Uterus (tissue), 2 donors: ENCODE data around the gene ACVRL1.

Experiments used
- POLR2A ChIP-seq, 2 donors: fragments of 450-650 bp; IDR thresholded peaks; one replicate each; pipeline ENCODE4 v1.6.1; 2016; ENCODE audit warnings: antibody characterized with exemption in 2 of 2, mild to moderate bottlenecking in 1 of 2, moderate library complexity in 1 of 2
- TF ChIP-seq, protein P1 (sequence below), 4 experiments: fragments of 200-600 bp in 2 of 4; fragments of 450-650 bp in 2 of 4; sonication (generic) in 2 of 4; IDR thresholded peaks; one replicate each; pipeline ENCODE4 v1.5.1; 2016 to 2019; ENCODE audit warnings: antibody characterized with exemption in 4 of 4, mild to moderate bottlenecking in 2 of 4, moderate library complexity in 1 of 4

DNA sequence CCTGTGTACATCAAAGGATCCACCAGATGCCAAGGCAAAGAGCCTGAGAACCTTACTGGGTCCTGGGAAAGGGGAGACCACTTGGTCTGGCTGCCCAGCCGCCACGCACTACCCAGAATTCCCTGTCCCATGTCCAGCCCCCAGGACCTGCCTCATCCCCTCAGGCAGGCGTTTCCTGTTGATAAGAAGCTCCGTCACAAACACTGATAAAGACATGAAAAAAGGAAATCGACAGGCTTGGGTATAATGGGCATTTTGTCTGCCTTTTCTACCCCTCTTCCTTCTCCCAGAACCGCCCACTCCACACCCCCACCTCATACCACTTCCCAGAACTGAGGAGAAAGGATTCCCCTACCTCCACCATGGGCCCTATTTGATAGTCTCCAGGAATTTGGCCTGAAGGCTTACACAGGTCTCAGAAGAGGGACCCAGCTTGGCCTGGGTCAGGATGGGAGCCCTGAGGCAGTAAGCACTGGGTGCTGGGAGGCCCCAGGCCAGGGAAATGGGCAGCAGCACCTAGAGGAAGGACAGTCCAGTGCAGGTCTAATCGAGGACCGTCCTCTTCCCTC lies 18.8 kb downstream of the ACVRL1 start:
- TF ChIP-seq, protein P1, sequence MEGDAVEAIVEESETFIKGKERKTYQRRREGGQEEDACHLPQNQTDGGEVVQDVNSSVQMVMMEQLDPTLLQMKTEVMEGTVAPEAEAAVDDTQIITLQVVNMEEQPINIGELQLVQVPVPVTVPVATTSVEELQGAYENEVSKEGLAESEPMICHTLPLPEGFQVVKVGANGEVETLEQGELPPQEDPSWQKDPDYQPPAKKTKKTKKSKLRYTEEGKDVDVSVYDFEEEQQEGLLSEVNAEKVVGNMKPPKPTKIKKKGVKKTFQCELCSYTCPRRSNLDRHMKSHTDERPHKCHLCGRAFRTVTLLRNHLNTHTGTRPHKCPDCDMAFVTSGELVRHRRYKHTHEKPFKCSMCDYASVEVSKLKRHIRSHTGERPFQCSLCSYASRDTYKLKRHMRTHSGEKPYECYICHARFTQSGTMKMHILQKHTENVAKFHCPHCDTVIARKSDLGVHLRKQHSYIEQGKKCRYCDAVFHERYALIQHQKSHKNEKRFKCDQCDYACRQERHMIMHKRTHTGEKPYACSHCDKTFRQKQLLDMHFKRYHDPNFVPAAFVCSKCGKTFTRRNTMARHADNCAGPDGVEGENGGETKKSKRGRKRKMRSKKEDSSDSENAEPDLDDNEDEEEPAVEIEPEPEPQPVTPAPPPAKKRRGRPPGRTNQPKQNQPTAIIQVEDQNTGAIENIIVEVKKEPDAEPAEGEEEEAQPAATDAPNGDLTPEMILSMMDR (IDR thresholded peaks at IDR 0.05) = no peak
- no peak for TF ChIP-seq POLR2A (IDR thresholded peaks at IDR 0.05)
